GM21825 (cell line): ENCODE data around the gene CRYBA4.

Source experiments
- ATAC-seq: cut with Tn5 transposase; IDR thresholded peaks from one replicate; pipeline ENCODE4 v1.9.1; 2021; ENCODE audit warnings: mild to moderate bottlenecking, moderate library complexity; ENCODE audit not compliant: unreplicated experiment

CRYBA4 gene

DNA sequence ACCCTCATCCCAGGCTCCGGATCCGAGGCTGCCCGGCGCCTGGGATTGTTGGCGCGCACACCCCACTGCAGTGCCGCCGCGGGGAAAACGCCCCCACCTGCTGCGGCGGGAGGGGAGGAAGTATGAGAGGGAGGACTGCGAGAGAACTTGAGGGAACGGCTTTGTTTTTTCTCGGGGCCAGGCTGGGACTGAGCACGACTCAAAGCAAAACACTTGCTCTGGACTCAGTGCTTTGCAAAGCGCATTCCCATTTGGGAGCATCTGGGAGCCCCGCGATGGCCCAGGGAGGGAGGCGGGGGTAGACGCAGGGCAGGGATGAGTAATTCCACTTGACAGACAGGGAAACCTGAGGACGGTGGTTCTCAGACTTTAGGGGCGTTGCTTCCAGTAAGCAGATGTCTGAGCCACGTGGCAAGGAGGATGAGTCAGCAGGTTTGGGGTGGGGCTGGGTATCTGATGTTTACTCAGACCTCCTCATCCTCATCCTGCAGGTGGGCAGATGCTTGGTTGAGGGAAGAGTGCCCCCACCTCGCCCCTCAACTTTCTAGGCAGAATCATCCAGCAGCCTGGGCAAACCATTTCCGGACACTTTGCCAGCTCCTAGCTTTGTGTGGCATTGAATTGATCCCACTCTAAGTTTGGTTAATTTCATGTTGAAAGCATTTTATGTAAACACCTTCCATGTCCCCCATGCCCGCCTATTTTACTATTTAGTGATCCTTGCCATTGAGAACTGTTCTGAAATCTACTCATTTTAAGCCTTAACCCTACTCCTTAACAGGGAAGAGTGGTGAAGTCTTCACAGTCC is 37.1 kb downstream of the CRYBA4 start:
- peak; percentile 57 for ATAC-seq

GRCh38 chr22:26660356-26660755 is 38.6 kb downstream of the CRYBA4 start:
- no peak for ATAC-seq

DNA sequence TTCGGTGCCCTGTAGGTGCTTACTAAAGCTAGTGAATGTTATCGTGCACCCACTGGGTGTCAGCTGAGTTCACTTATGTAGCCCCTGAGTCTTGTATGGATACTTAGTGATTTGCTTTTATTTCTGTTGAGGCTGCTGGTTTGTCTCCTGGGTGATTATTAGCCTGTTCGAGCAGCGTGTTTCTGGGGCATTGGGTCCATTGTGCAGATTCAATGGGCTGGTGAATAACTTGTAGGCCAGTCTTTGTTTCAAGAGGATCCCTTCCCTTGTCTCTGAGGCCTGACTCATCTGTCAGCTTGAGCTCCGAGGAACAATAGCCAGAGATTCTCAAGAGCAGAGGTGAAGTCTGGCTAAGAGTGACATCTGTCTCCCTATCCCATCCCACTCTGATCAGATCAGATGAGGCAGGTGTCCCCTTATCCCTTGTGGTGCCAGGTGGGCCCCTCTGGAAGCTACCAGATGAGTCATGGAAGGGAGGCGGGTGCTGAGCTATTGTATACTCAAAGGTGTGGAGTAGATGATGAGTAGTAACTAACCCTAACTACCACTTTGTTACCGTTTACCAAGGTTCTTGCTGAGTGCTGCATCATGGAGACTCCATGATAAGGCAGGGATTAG is 39.3 kb downstream of the CRYBA4 start:
- ATAC-seq = no peak

DNA sequence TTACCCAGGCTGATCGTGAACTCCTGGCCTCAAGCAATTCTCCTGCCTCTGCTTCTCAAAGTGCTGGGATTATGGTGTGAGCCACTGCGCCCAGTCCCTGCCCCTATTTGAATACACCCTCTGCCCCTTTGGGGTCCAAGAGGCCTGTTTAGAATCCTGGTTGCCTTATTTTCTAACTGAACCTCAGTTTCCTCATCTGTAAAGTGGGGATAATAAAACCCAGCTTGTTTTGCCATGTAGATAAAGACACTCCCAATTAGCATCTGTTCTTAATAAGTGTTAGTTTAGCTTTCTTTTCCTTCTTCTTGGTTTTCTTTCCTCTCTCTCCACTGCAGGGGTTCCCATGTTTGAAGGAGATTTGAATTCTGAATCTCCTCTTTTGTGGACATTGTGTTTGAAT is 40.4 kb downstream of the CRYBA4 start:
- ATAC-seq = no peak

GRCh38 chr22:26663374-26663923 is 41.7 kb downstream of the CRYBA4 start:
- no peak for ATAC-seq

GRCh38 chr22:26665813-26666231 is 44.1 kb downstream of the CRYBA4 start:
- ATAC-seq = no peak

GRCh38 chr22:26667140-26667539 is 45.4 kb downstream of the CRYBA4 start:
- no peak for ATAC-seq

GRCh38 chr22:26669060-26669481 is 47.3 kb downstream of the CRYBA4 start:
- ATAC-seq = no peak

DNA sequence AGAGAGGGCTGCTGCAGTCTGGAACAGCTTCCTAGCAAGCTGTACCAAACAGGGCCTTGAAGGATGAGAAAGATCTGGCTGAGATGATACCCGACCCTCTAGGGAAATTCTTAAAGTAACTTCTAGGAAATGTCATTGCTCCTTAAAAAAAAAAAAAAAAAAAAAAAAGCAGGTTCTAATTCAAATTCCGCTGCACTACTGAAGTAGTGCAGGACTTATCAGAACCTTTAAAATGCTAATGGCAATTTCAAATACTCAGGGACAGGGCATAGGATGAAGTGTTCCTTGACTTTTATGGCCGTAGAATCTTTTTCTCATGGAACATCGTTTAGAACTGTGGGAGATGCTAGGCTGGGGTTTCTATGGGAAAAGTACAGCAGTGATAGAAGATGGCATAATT is 48.7 kb downstream of the CRYBA4 start:
- ATAC-seq = no peak

DNA sequence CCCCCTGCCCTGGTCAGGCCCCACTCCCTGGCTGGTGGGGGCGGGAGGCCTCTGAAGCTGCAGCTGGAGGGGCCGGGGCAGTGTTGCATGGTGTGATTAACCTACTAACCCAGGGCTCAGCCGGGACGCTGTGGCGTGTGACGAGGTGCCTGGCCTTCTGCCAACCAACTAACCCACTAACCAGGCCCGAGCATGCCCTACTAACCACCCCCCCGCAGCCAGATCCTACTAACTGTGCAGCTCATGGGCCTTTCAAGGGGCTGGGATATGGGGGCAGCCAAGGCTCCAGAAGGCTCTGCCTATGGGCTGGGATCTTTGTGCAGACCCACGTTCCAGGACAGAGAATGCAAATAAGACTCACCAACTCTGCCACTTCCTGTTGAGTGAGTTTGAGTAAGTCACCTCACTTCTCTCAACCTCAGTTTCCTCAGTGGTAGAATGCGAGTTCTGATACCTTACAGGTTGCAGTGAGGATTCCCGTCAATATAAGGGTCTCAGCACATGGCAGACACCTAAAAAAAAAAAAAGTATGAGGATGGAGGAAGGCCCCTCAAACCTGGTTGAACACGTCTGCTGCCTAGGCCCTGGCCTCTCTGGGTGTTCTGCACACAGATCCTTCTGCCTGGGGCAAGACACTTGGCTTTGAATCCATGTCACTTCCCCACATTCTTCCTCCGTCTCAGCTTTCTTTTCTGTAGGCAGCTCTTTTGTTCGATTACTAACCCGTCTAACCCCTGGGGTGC is 49.7 kb downstream of the CRYBA4 start:
- ATAC-seq = peak; percentile 22

DNA sequence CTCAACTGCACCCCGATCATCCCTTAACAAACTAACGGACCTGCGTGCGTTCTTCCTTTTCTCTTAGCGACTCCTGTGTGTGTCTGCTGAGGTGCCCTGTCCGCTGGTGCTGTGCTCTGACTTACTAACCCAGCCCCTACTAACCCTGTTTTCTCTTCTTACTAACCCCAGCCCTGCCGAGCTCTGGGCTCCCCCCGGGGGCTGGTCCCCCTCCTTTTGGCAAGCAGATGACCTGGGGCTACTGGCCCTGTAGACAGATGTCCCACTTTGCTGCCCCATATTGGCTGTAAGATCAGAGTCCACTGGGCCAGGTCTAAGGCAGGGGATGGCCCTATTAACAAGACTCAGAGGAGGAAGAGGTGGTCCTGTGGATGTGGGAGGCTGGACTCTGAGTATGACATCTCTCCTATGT is 50.3 kb downstream of the CRYBA4 start:
- peak; percentile 17 for ATAC-seq

GRCh38 chr22:26672590-26673468 is 51.1 kb downstream of the CRYBA4 start:
- peak; percentile 51 for ATAC-seq

GRCh38 chr22:26673486-26673885 is 51.7 kb downstream of the CRYBA4 start:
- no peak for ATAC-seq

DNA sequence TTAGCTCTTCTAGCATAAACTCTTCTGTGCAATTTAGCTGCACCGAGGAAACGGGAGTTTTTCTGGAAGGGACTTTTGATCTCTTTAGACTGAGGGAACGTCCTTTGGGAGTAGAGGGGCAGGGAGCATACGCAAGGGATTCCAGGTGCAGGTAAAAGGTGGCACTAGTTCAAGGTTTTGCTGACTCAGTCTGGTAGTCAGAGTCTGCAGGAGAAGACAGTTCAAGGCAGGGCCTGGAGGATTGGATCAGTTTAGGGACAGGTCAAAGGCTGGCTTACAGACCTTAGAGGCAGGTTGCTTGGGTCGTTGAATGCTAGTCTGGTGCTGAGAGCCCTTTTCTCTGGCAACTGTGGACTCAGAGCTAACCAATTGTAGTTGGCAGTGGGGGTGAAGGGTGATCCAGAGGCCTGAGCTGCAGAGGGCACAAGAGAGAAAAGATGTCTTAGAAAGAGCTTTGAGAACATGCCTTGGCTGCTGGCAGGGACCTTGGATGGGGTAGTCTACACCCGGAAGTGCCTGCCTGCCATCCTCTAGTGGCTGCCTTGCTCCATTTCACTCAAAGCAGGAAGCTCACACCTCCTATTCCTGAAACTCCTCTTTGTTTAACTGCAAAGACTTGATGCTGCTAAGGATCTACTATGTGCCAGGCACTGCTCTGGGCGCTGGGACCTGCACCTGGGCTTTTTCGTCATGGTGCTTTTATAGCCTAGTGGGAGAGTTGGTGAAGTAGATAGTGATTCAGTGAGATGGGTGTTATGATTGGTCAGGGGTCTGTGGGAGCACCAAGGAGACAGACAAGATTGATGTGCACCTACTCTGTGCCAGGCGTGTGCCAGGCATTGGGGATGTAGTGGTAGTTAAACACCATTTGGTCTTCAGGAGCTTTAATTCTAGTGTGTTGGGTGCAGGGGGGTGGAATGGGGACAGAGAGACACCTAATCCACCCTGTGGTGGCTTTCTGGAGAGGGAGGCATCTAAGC is 52.7 kb downstream of the CRYBA4 start:
- no peak for ATAC-seq

- ATAC-seq = no peak
Measured at GRCh38 chr22:26675687-26676268, 54.0 kb downstream of the CRYBA4 start.

DNA sequence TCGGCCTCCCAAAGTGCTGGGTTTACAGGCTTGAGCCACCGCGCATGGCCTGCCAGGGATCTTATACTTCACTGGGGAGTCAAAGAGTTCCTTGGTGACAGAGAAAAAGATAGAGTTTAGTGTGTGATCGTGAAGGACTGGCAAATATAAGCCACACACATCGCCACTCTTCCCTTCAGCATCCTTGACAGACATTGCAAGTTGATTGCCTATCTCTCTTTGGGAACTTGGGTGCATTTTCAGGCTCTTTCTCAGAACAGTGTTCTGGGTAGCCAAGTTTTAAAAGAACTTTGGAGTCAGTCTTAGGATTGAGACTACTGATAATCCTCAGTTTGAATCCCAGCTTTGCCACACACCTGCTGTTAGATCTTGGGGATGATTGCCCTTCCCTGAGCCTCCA is 55.5 kb downstream of the CRYBA4 start:
- ATAC-seq = no peak

DNA sequence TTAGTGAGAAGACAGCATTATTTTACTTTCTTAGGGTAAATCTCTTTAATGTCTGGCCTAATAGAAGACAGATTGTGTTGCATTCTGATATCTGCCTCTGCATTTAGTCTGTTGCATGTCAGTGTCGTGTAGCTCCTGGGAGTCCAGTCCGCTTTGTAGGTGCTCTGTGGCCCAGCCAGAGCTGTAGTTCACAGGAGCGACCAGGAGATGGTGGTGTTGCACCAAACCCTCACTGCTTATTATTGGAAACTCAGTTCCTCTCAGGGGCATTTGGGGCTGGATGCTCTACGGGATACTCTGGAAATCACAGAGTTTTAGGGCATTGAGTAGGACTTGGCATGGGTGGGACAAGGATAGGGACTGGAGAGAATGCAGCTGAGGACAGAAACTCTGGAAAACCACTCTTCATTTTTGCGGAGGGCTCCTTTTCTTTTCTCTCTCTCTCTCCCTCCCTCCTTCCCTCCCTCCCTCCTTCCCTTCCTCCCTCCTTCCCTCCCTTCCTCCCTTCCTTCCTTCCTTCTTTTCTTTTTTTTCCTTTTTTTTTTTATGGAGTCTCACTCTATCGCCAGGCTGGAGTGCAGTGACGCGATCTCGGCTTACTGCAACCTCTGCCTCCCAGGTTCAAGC is 57.4 kb downstream of the CRYBA4 start:
- ATAC-seq = no peak
